Endothelial cell of umbilical vein (primary cell): ENCODE results near the gene KRTAP10-7. TPM values are rescaled to one million over a fixed set of nuclear protein-coding genes. Genes with fewer than 3 reads are reported as not detected.

Source experiments
- BruUV-seq: library from RNA; stranded (reverse); fragments of 400-500 nt; replicated peaks from 2 replicates; lab custom pipeline; 2021; lab: Mats Ljungman, UMichigan
- CTCF ChIA-PET: fragments of 300-600, 350-600 bp; sonication (Branson Sonifier 250); formaldehyde crosslinking; loops from one replicate; lab custom pipeline; 2021; ENCODE audit warnings: antibody characterized with exemption, inconsistent platforms; lab: Charles Lee
- POLR2A ChIA-PET: fragments of 300-600, 350-600 bp; sonication (Branson Sonifier 250); formaldehyde crosslinking; loops from one replicate; lab custom pipeline; 2021; ENCODE audit warnings: antibody characterized with exemption, inconsistent platforms; lab: Charles Lee
- DNase-seq: peaks from one replicate; pipeline ENCODE4 v3.0.0-alpha.2; 2011; ENCODE audit warnings: low read depth, low spot score
- FAIRE-seq: peaks from 2 replicates; lab custom pipeline; 2011; peaks lifted over from hg19 to GRCh38; lab: Jason Lieb, UNC
- H2AFZ ChIP-seq: 2 replicates; pipeline ENCODE4 v1.6.0; 2012; ENCODE audit warnings: low read depth, low read length, control low read depth, inconsistent platforms
- H3K27ac ChIP-seq: 2 replicates; pipeline ENCODE4 v1.5.1; 2011; ENCODE audit warnings: low read depth, mild to moderate bottlenecking, control low read depth, low read length, moderate library complexity; ENCODE audit not compliant: insufficient read depth
- H3K27me3 ChIP-seq, 2 experiments: 2 replicates each; pipeline versions ENCODE4 v1.6.0 to v1.6.1; 2011; ENCODE audit warnings: low read length in 2 of 2, mixed read lengths in 1 of 2; ENCODE audit not compliant: control insufficient read depth in 2 of 2, insufficient read depth in 2 of 2
- H3K36me3 ChIP-seq, 2 experiments: 2 replicates in 1 of 2; 3 replicates in 1 of 2; pipeline ENCODE4 v1.5.1; 2011; ENCODE audit warnings: low read length in 2 of 2, mild to moderate bottlenecking in 1 of 2, moderate library complexity in 1 of 2; ENCODE audit not compliant: control insufficient read depth in 2 of 2, insufficient read depth in 2 of 2; ENCODE audit errors: extremely low read depth in 1 of 2
- H3K4me1 ChIP-seq: 3 replicates; pipeline ENCODE4 v1.5.1; 2011; ENCODE audit warnings: mild to moderate bottlenecking, low read length; ENCODE audit not compliant: control insufficient read depth, insufficient read depth; ENCODE audit errors: extremely low read depth
- H3K4me2 ChIP-seq: 2 replicates; pipeline ENCODE4 v1.6.1; 2011; ENCODE audit warnings: low read length, control low read depth, mixed read lengths; ENCODE audit not compliant: insufficient read depth
- H3K4me3 ChIP-seq, 3 experiments: fragments of 200-600 bp in 1 of 3; sonication (generic), shearing (Covaris generic) in 1 of 3; replicated peaks in 1 of 3; 2 replicates each; pipeline ENCODE4 v1.5.1; 2011 to 2016; ENCODE audit warnings: control low read depth in 3 of 3, low read length in 3 of 3, mild to moderate bottlenecking in 2 of 3, inconsistent platforms in 1 of 3, low read depth in 1 of 3, moderate library complexity in 1 of 3; ENCODE audit not compliant: insufficient read depth in 1 of 3
- H3K79me2 ChIP-seq: 2 replicates; pipeline ENCODE4 v1.6.0; 2012; ENCODE audit warnings: low read length, inconsistent platforms; ENCODE audit not compliant: control insufficient read depth, insufficient read depth
- H3K9ac ChIP-seq: replicated peaks from 2 replicates; pipeline ENCODE3; 2011; ENCODE audit warnings: low read length, control low read depth; ENCODE audit not compliant: insufficient read depth; ENCODE audit errors: extremely low read depth
- H3K9me1 ChIP-seq: replicated peaks from 3 replicates; pipeline ENCODE4 v1.6.0; 2011; ENCODE audit warnings: mild to moderate bottlenecking, low read length; ENCODE audit not compliant: control insufficient read depth, insufficient read depth; ENCODE audit errors: extremely low read depth
- H3K9me3 ChIP-seq: replicated peaks from 2 replicates; pipeline ENCODE4 v1.5.1; 2012; ENCODE audit warnings: low read length, inconsistent platforms; ENCODE audit not compliant: control insufficient read depth, insufficient read depth
- H4K20me1 ChIP-seq: replicated peaks from 2 replicates; pipeline ENCODE3; 2011; ENCODE audit warnings: mild to moderate bottlenecking, low read length; ENCODE audit not compliant: control insufficient read depth, insufficient read depth; ENCODE audit errors: extremely low read depth
- CTCF ChIP-seq, 2 donors: IDR thresholded peaks; 1 replicate in 1 of 2; 2 replicates in 1 of 2; pipeline ENCODE4 v1.5.1; 2011; ENCODE audit warnings: low read length in 2 of 2, mild to moderate bottlenecking in 2 of 2, moderate library complexity in 2 of 2, control low read depth in 1 of 2, inconsistent platforms in 1 of 2, low read depth in 1 of 2; ENCODE audit not compliant: insufficient read depth in 1 of 2; ENCODE audit errors: extremely low read depth in 1 of 2
- EZH2 ChIP-seq: IDR thresholded peaks from 2 replicates; pipeline ENCODE4 v1.6.1; 2012; ENCODE audit warnings: borderline replicate concordance, low read depth, mild to moderate bottlenecking, moderate library complexity, low read length, inconsistent platforms; ENCODE audit not compliant: severe bottlenecking
- FOS ChIP-seq: IDR thresholded peaks from 2 replicates; pipeline ENCODE4 v1.6.1; 2011; ENCODE audit warnings: mild to moderate bottlenecking, low read length, moderate library complexity, borderline replicate concordance; ENCODE audit not compliant: insufficient read depth
- GATA2 ChIP-seq: IDR thresholded peaks from 2 replicates; pipeline ENCODE4 v1.7.0; 2011; ENCODE audit warnings: low read depth, mild to moderate bottlenecking, moderate library complexity, mixed read lengths, low read length; ENCODE audit not compliant: insufficient read length, insufficient read depth
- JUN ChIP-seq: IDR thresholded peaks from 2 replicates; pipeline ENCODE4 v1.6.1; 2011; ENCODE audit warnings: borderline replicate concordance, low read depth; ENCODE audit not compliant: insufficient read length, insufficient read depth
- MYC ChIP-seq: IDR thresholded peaks from one replicate; pipeline ENCODE4 v1.6.1; 2011; ENCODE audit warnings: mild to moderate bottlenecking, low read depth, low read length
- POLR2A ChIP-seq: IDR thresholded peaks from 2 replicates; pipeline ENCODE4 v1.6.1; 2012; ENCODE audit warnings: low read depth, mild to moderate bottlenecking, control low read depth, low read length
- POLR2AphosphoS5 ChIP-seq: IDR thresholded peaks from 2 replicates; pipeline ENCODE4 v1.6.1; 2012; ENCODE audit warnings: low read depth, mild to moderate bottlenecking, control low read depth, low read length, moderate library complexity; ENCODE audit not compliant: insufficient read depth
- dilution Hi-C: fragments of 300-500 bp; cut with MboI; formaldehyde crosslinking; loops from one replicate; pipeline ENCODE4 v1.15.0; 2019; ENCODE audit warnings: low sequenced_read_pairs; ENCODE audit not compliant: extremely low pct_ligation_motif_present
- intact Hi-C: fragments of 100-400 bp; cut with micrococcal nuclease; formaldehyde crosslinking; loops from one replicate; pipeline ENCODE4 v1.10.0; 2022
- polyA plus RNA-seq, 4 experiments: library from polyadenylated mRNA; depleted of rRNA in 3 of 4; stranded (reverse) in 3 of 4; unstranded in 1 of 4; fragments of >200 nt; gene quantifications; 2 replicates each; pipeline versions ENCODE4 v1.2.1 to v1.2.3, GENCODE V29; 2011 to 2012; ENCODE audit warnings: missing spikeins in 1 of 4
- total RNA-seq: library from RNA; stranded (reverse); gene quantifications from 2 replicates; pipeline ENCODE4 v1.2.3, GENCODE V29; 2021
- TF ChIP-seq, protein P1 (sequence below): IDR thresholded peaks from 2 replicates; pipeline ENCODE4 v1.6.1; 2011; ENCODE audit not compliant: insufficient read depth, insufficient read length

Gene KRTAP10-7
- total and polyA plus RNA-seq, 2 donors (not counting 3 experiments of a cell fraction or from before 2014, with no cell fraction given): not detected

DNA sequence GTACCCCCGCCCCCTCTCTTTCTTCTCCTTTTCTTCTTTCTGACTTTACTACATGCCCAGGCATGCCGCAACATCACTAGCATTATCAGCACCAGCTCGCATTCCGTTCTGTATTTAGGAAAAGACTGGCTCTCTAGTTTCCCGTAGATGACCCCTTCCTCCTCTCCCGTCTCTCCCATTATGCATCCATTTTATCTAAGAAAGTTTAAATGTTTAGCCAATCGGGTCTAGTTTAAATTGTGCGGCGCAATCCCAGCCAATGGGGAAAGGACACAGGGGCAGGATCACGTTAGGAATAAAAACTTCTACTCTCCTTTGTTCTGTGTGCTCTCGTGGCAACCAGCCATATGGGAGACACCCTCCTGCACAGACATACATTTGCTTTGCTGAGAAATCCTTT is 2.3 kb upstream of the KRTAP10-7 start:
- TF ChIP-seq FOS (no peak), EZH2 (no peak), POLR2AphosphoS5 (no peak), CTCF (IDR thresholded peaks at IDR 0.05; ENCODE audit: extremely low read depth in 1 of 2, insufficient read depth in 1 of 2, low read depth in 1 of 2, low read length in 2 of 2) (no peak), POLR2A (no peak), JUN (no peak), GATA2 (no peak), MYC (no peak)
- TF ChIP-seq, protein P1, sequence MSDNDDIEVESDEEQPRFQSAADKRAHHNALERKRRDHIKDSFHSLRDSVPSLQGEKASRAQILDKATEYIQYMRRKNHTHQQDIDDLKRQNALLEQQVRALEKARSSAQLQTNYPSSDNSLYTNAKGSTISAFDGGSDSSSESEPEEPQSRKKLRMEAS: no peak
- CTCF ChIA-PET: no interaction called here
- H3K4me1 ChIP-seq: no peaks in the 10 kb centered on the region
- no peaks in the 10 kb centered on the region for H3K79me2 ChIP-seq
- no peak overlapping the region for H2AFZ ChIP-seq
- no peak overlapping the region for H3K9ac ChIP-seq
- no peak for DNase-seq
- H4K20me1 ChIP-seq: no peaks in the 10 kb centered on the region
- intact Hi-C loops (no loop called here), dilution Hi-C loops (no loop called here)
- H3K9me1 ChIP-seq: no peaks in the 10 kb centered on the region
- POLR2A ChIA-PET: no interaction called here
- no peaks in the 10 kb centered on the region for H3K36me3 ChIP-seq
- BruUV-seq: no TSS peak
- H3K27ac ChIP-seq: no peak overlapping the region
- no peak overlapping the region for H3K4me2 ChIP-seq
- FAIRE-seq: no peak
- no peaks in the 10 kb centered on the region for H3K9me3 ChIP-seq
- peaks cover 0 to 2% of the 10 kb centered on the region in 2 experiments for H3K27me3 ChIP-seq
- no peak overlapping the region for H3K4me3 ChIP-seq
